Gastrocnemius medialis (tissue), 4 donors: ENCODE data around the gene RPL32. TPM values are rescaled to one million over a fixed set of nuclear protein-coding genes. Genes with fewer than 3 reads are reported as not detected.
"Not testable (repeated sequence)": the region's sequence is repeated elsewhere in the genome, so short reads cannot be mapped to it uniquely, and the experiment has no call there.

Experiments used
- ATAC-seq, 2 donors: fragments of 150-250 bp; one replicate each; pipeline ENCODE4 v1.9.1; 2016
- DNase-seq, 2 donors: peaks; one replicate each; pipeline ENCODE4 v3.0.0-alpha.2; 2019
- H3K27ac ChIP-seq, 4 donors: fragments of 200-600 bp; sonication (generic); 1 replicate in 1 of 4; 2 replicates in 3 of 4; pipeline ENCODE4 v1.5.1; 2016 to 2018; ENCODE audit warnings: mild to moderate bottlenecking in 2 of 4, moderate library complexity in 1 of 4
- H3K27me3 ChIP-seq, 3 donors: fragments of 200-600 bp; sonication (generic) in 2 of 3; 1 replicate in 1 of 3; 2 replicates in 2 of 3; pipeline versions ENCODE4 v1.5.1 to v1.6.0; 2016 to 2019; ENCODE audit warnings: mild to moderate bottlenecking in 1 of 3, moderate library complexity in 1 of 3
- H3K36me3 ChIP-seq, 2 donors: fragments of 200-600 bp; sonication (generic) in 1 of 2; one replicate each; pipeline ENCODE4 v1.5.1; 2017 to 2018
- H3K4me1 ChIP-seq, 2 donors: fragments of 200-600 bp; sonication (generic) in 1 of 2; one replicate each; pipeline ENCODE4 v1.5.1; 2016 to 2017; ENCODE audit warnings: mild to moderate bottlenecking in 2 of 2
- H3K4me3 ChIP-seq, 4 donors: fragments of 200-600 bp; sonication (generic) in 3 of 4; 1 replicate in 1 of 4; 2 replicates in 3 of 4; pipeline ENCODE4 v1.5.1; 2016 to 2019; ENCODE audit warnings: mild to moderate bottlenecking in 2 of 4
- H3K9me3 ChIP-seq, 3 donors: fragments of 200-600 bp; sonication (generic) in 2 of 3; 1 replicate in 1 of 3; 2 replicates in 2 of 3; pipeline ENCODE4 v1.5.1; 2016 to 2019
- CTCF ChIP-seq, 5 experiments: fragments of 450-650 bp in 3 of 5; fragments of 200-600 bp in 2 of 5; sonication (generic) in 2 of 5; IDR thresholded peaks in 4 of 5; conservative IDR thresholded peaks in 1 of 5; 1 replicate in 4 of 5; 2 replicates in 1 of 5; pipeline ENCODE4 v1.5.1; 2016 to 2019; ENCODE audit warnings: antibody characterized with exemption in 5 of 5, mild to moderate bottlenecking in 3 of 5, moderate library complexity in 3 of 5
- POLR2A ChIP-seq, 2 donors: fragments of 450-650 bp; IDR thresholded peaks; one replicate each; pipeline ENCODE4 v1.6.1; 2017; ENCODE audit warnings: antibody characterized with exemption in 2 of 2, mild to moderate bottlenecking in 2 of 2, moderate library complexity in 2 of 2
- in situ Hi-C, 4 donors: fragments of 200-750 bp; cut with MboI; loops; one replicate each; pipeline versions ENCODE4 v1.15.0 to v1.8.0; 2017; ENCODE audit warnings: low sequenced_read_pairs in 4 of 4
- intact Hi-C: fragments of 100-400 bp; cut with DNase I; formaldehyde crosslinking; loops from one replicate; pipeline ENCODE4 v1.15.1; 2023; ENCODE audit warnings: low total_unique reads
- total RNA-seq, 4 donors: library from RNA; depleted of rRNA; stranded (reverse); fragments of >200 nt; gene quantifications; one replicate each; pipeline versions ENCODE4 v1.1.0 to v1.2.3, GENCODE V29; 2016

The RPL32 gene
- total RNA-seq, 4 donors from 2014 or later, result 765 to 1,204 (median 990) TPM

DNA sequence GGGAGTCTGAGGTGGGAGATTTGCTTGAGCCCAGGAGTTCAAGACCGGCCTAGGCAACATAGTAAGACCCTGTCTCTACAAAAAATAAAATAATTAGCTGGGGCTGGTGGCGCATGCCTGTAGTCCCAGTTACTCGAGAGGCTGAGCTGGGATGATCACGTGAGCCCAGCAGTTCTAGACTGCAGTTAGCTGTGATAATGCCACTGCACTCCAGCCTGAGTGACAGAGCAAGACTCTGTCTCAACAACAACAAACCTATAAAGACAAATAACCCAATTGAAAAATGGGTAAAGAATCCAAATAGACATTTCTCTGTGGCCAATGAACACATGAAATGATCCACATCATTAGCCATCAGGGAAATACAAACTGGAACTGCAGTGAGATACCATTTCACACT, 1.1 kb upstream of the RPL32 start:
- no peak for ATAC-seq
- H3K4me1 ChIP-seq, result peaks cover 39 to 51% of the 10 kb centered on the region in 2 donors
- no peaks in the 10 kb centered on the region for H3K9me3 ChIP-seq
- in situ Hi-C loops, result no loop called here
- intact Hi-C loops, result loop anchor here (5.0 kb wide), 1 partner anchor 135 kb away; no protein-coding TSS in a partner anchor
- peaks cover 0 to 21% of the 10 kb centered on the region in 2 donors for H3K36me3 ChIP-seq
- H3K27me3 ChIP-seq, result no peaks in the 10 kb centered on the region
- no peak overlapping the region for H3K4me3 ChIP-seq
- no peak for TF ChIP-seq CTCF (IDR thresholded peaks at IDR 0.05 in 4 of 5, conservative IDR thresholded peaks at IDR 0.05 in 1 of 5)
- TF ChIP-seq POLR2A (IDR thresholded peaks at IDR 0.05), result no peak
- peak overlapping the region in 1 of 4 donors; percentile 91 for H3K27ac ChIP-seq
- no peak for DNase-seq

GRCh38 chr3:12841970-12842328, 584 bp upstream of the RPL32 start:
- Histone ChIP-seq H3K27ac (peak overlapping the region; percentile 91 to 94 (median 92)), H3K4me1 (peaks cover 40 to 47% of the 10 kb centered on the region in 2 donors), H3K27me3 (no peaks in the 10 kb centered on the region), H3K4me3 (peak overlapping the region; percentile 81 to 97 (median 93)), H3K9me3 (no peaks in the 10 kb centered on the region), H3K36me3 (peaks cover 0 to 26% of the 10 kb centered on the region in 2 donors)
- in situ Hi-C loops (no loop called here), intact Hi-C loops (loop anchor here (1.0 to 5.0 kb wide), 3 partner anchors 31 to 135 kb away; no protein-coding TSS in a partner anchor)
- DNase-seq, result no peak
- TF ChIP-seq POLR2A (IDR thresholded peaks at IDR 0.05) (no peak), CTCF (IDR thresholded peaks at IDR 0.05 in 4 of 5, conservative IDR thresholded peaks at IDR 0.05 in 1 of 5) (no peak)
- no peak for ATAC-seq

DNA sequence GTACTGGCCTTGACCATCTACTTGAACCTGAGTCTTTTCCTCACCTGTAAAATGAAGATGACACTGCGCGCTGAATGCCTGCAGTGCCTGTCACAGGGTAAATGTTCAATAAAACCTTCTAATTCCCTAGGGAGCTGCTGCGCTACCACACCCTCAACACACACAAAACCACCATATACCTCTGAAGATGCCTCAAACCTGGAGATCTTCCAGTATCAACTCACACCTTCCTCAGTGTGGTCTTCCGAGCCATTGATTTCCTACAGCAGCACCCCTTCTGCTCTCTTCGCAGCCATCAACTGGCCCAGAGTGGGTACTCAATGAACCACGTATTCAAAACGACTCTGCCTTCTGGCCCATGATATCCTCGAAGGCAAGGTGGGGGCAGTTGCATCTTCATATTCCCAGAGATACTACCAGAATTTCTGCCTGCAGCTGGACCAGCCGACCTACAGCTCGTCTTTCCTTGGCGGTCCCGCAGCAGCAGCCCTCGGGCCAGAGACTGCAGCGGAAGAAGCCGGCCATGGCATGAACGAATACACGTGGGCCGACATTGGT, 695 bp downstream of the RPL32 start:
- in situ Hi-C loops, result no loop called here
- peak; percentile 33 to 45 for ATAC-seq
- intact Hi-C loops, result loop anchor here (1.0 to 5.0 kb wide), 3 partner anchors 30 to 133 kb away; no protein-coding TSS in a partner anchor

GRCh38 chr3:12840148-12840547, 1.2 kb downstream of the RPL32 start:
- DNase-seq, H3K27me3 ChIP-seq, ATAC-seq, H3K9me3 ChIP-seq, in situ Hi-C loops: not testable (repeated sequence)
- intact Hi-C loops, result loop anchor here (2.0 to 5.0 kb wide), 2 partner anchors 29 to 133 kb away; no protein-coding TSS in a partner anchor
- Histone ChIP-seq H3K4me1 (peaks cover 34 to 42% of the 10 kb centered on the region in 2 donors), H3K27ac (peak overlapping the region; percentile 91 to 94 (median 92)), H3K36me3 (peaks cover 0 to 44% of the 10 kb centered on the region in 2 donors), H3K4me3 (peak overlapping the region; percentile 81 to 97 (median 93))

More for the DNA sequence above, 695 bp downstream of the RPL32 start:
- Histone ChIP-seq H3K36me3 (peaks cover 0 to 39% of the 10 kb centered on the region in 2 donors), H3K4me3 (peak overlapping the region; percentile 81 to 97 (median 93)), H3K9me3 (no peaks in the 10 kb centered on the region), H3K27me3 (no peaks in the 10 kb centered on the region), H3K4me1 (peaks cover 34 to 40% of the 10 kb centered on the region in 2 donors), H3K27ac (peak overlapping the region; percentile 91 to 94 (median 92))
- no peak for DNase-seq
- TF ChIP-seq POLR2A (IDR thresholded peaks at IDR 0.05), result no peak
- no peak for TF ChIP-seq CTCF (IDR thresholded peaks at IDR 0.05 in 4 of 5, conservative IDR thresholded peaks at IDR 0.05 in 1 of 5)

DNA sequence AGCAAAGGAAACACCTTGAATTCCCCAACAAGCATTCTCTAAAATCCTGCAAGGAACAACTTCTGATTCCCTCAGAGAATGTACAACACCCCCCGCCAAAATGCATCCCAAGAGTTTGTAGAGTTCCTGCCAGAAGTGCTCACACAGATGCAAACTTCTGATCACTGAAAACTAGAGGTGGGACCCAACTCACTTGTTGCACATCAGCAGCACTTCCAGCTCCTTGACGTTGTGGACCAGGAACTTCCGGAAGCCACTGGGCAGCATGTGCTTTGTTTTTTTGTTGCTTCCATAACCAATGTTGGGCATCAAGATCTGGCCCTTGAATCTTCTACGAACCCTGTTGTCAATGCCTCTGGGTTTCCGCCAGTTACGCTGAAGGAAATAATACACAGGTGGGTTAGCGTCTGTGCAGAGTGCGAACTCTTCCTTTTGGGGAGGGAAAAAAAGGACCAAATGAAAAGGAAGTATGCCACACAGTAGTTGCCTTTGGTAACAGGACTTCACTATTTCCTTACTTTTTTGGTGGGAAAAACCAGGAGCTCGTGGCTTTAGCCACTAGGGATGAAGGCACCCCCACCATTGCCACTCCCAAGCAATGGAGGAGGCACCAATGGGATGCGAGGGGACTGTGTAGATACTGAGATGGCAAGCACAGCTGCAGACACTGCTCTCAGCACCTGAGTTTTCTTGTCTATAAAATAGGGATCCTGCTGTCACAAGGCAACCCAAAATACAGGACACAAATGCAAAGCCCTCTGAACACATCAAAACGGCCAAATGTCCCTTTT, 2.0 kb downstream of the RPL32 start:
- Histone ChIP-seq H3K4me3 (peak overlapping the region in 3 of 4 donors; percentile 8 to 95 (median 81)), H3K4me1 (peaks cover 34 to 48% of the 10 kb centered on the region in 2 donors), H3K27ac (peak overlapping the region in 3 of 4 donors; percentile 91 to 94 (median 91)), H3K27me3 (no peaks in the 10 kb centered on the region), H3K9me3 (no peaks in the 10 kb centered on the region), H3K36me3 (peaks cover 0 to 51% of the 10 kb centered on the region in 2 donors)
- intact Hi-C loops, result loop anchor here (10.0 kb wide), 1 partner anchor 255 kb away; no protein-coding TSS in a partner anchor
- ATAC-seq (no peak), DNase-seq (no peak)
- in situ Hi-C loops, result no loop called here
- no peak for TF ChIP-seq POLR2A (IDR thresholded peaks at IDR 0.05)
- TF ChIP-seq CTCF (IDR thresholded peaks at IDR 0.05 in 4 of 5, conservative IDR thresholded peaks at IDR 0.05 in 1 of 5), result no peak
